ENCODE data around the gene SYNE3. TPM values are rescaled to one million over a fixed set of nuclear protein-coding genes. Genes with fewer than 3 reads are reported as not detected.

Gene SYNE3
- total and polyA plus RNA-seq, 3 donors from 2014 or later = 8.3 to 38.9 (median 37.6) TPM

DNA sequence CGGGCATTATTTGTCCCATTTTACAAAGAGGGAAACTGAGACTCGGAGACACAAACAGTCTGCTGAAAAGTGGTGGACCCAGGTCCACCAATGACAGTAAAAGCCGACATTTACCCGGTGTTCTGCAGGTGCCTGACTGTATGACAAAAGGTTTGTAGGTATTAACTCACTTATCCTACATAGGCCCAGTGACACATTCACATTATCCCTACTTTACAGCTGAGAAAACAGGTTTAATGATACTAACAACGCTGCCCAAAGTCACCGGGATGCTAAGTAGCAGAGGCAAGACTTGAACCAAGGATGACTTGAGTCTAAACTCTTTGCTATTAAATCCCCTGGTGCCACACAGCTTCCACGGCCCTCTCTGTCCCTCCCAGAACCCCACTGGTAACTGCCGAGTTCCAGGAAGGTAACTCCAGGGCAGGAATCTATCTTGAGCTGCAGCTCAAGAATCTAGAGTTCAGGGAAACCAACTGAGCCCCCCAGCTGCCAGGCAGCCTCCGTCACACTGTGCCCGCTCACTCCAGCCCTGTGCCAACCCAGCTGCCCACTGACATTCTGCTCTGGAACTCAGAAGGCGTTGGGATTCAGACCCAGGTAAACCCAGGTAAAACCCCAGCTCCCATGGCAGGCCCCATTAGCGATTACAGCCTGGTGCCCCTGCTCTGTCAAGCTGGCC lies 33.7 kb downstream of the SYNE3 start:
- Histone ChIP-seq H3K27me3 (no peaks in the 10 kb centered on the region), H3K4me1 (peaks cover 19% of the 10 kb centered on the region), H3K36me3 (ENCODE audit: low read depth, missing control alignments) (no peaks in the 10 kb centered on the region), H3K9me3 (no peaks in the 10 kb centered on the region), H3K4me3 (no peak overlapping the region), H3K27ac (peak overlapping the region in 1 of 2 donors; percentile 71)
- no peak for TF ChIP-seq POLR2A (IDR thresholded peaks at IDR 0.05)
- TF ChIP-seq, protein P1, sequence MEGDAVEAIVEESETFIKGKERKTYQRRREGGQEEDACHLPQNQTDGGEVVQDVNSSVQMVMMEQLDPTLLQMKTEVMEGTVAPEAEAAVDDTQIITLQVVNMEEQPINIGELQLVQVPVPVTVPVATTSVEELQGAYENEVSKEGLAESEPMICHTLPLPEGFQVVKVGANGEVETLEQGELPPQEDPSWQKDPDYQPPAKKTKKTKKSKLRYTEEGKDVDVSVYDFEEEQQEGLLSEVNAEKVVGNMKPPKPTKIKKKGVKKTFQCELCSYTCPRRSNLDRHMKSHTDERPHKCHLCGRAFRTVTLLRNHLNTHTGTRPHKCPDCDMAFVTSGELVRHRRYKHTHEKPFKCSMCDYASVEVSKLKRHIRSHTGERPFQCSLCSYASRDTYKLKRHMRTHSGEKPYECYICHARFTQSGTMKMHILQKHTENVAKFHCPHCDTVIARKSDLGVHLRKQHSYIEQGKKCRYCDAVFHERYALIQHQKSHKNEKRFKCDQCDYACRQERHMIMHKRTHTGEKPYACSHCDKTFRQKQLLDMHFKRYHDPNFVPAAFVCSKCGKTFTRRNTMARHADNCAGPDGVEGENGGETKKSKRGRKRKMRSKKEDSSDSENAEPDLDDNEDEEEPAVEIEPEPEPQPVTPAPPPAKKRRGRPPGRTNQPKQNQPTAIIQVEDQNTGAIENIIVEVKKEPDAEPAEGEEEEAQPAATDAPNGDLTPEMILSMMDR (IDR thresholded peaks at IDR 0.05) = no peak
- intact Hi-C loops (cut with DNase I; ENCODE audit: low total_unique reads) = no loop called here
- no peak for DNase-seq
- 79 to 87% methylated on average over 9 to 12 of the region's 12 CpGs for WGBS, 2 donors

DNA sequence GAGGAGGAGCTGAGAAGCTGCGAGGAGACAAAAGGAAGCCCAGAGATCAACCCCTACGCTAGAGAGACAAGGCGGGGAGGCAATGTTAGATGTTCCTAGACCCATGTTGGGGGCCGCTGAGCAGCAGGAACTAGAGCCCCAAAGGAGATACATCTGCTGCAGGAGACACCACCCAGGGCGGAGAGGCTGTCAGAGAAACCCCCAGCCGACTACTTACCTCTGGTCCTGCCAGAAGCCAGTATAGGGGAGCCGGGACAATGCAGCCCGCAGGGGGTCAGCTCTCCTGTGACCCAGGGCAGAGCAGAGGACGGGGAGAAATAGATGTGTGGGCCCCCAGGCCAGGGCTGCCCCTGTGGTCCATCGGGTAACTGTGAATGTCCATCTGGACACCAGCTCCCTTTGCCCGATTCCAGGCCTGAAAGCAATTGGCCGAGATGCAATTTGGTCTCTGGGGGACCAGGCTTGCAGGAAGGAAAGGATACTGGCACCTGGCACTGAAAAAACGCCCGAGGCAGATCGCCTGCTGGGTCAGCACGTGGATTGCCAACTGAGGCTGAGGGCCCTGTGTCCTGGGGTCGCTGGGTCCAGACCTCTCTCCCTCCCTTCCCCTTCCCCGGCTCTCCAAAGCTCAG lies 34.9 kb downstream of the SYNE3 start:
- Histone ChIP-seq H3K36me3 (ENCODE audit: low read depth, missing control alignments) (no peaks in the 10 kb centered on the region), H3K4me1 (peaks cover 25% of the 10 kb centered on the region), H3K9me3 (no peaks in the 10 kb centered on the region), H3K27me3 (no peaks in the 10 kb centered on the region), H3K4me3 (no peak overlapping the region), H3K27ac (no peak overlapping the region)
- DNase-seq = no peak
- TF ChIP-seq, protein P1 (IDR thresholded peaks at IDR 0.05) = no peak
- no peak for TF ChIP-seq POLR2A (IDR thresholded peaks at IDR 0.05)
- intact Hi-C loops (cut with DNase I; ENCODE audit: low total_unique reads) = no loop called here
- 87 to 92% methylated on average over 17 to 18 of the region's 18 CpGs for WGBS, 2 donors

DNA sequence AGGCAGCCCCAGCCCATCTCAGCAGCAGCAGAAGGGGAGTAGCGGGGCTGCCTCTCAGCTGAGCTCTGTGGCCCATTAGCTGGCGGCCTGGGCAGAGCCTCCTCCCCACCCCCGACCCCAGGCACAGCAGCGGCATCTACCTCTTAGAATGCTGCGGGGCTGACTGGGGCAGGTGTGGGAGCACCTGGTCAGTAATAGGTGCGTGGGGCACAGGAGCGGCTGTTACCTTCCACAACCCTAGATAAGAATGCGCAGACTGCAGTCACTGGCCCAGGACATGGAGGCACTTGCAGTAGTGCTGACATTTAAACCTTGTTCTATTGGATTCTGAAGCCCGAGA lies 35.6 kb downstream of the SYNE3 start:
- 86 to 90% methylated on average over 2 to 9 of the region's 9 CpGs for WGBS, 2 donors
- no peak overlapping the region for H3K4me3 ChIP-seq
- DNase-seq = no peak
- TF ChIP-seq POLR2A (IDR thresholded peaks at IDR 0.05) = no peak
- TF ChIP-seq, protein P1 (IDR thresholded peaks at IDR 0.05) = no peak
- peaks cover 25% of the 10 kb centered on the region for H3K4me1 ChIP-seq
- H3K9me3 ChIP-seq = no peaks in the 10 kb centered on the region
- no peaks in the 10 kb centered on the region for H3K36me3 ChIP-seq (ENCODE audit: low read depth, missing control alignments)
- no peaks in the 10 kb centered on the region for H3K27me3 ChIP-seq
- intact Hi-C loops (cut with DNase I; ENCODE audit: low total_unique reads) = no loop called here
- H3K27ac ChIP-seq = peak overlapping the region in 1 of 2 donors; percentile 16

DNA sequence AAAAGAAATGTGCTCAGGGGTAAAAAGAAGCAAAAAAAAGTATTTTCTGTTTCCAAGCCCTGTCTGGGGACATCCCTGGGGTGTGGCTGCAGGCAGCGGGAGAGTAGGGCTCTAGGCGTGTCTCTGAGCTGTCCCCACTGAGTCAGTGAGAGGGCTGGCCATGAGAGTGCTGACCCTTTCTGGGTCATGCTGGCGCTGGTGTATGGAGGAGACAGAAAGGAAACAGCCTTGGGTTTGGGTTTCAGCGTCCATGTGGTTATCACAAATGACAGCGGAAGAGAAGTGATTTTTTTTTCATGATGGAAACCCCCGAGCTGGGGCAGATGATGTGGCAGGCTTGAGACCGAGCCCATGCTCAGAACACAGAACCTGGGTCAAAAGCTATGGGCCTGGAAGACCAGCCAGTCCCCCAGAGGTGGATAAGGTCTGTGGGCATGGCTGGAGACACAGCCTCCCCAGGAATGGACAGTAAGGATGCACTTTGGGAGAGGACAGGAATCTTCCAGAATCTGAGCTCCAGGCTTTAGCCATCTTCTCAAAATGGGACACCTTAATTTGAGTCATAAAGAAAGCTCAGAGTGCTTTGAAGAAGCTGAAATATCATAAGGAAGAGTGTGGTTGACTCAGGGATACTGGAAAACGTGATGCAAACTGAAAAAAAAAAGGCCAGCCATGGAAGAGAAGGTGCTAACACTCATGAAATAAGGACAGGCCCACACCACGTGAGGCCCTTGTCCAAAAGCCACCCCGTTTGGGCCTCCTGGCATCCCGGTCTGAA lies 36.2 kb downstream of the SYNE3 start:
- no peaks in the 10 kb centered on the region for H3K27me3 ChIP-seq
- TF ChIP-seq, protein P1 (IDR thresholded peaks at IDR 0.05) = no peak
- H3K36me3 ChIP-seq (ENCODE audit: low read depth, missing control alignments) = no peaks in the 10 kb centered on the region
- no peaks in the 10 kb centered on the region for H3K9me3 ChIP-seq
- 73 to 79% methylated on average over 11 of the region's 11 CpGs for WGBS, 2 donors
- intact Hi-C loops (cut with DNase I; ENCODE audit: low total_unique reads) = no loop called here
- peak; percentile 63 for DNase-seq
- peaks cover 25% of the 10 kb centered on the region for H3K4me1 ChIP-seq
- peak overlapping the region in 1 of 2 donors; percentile 16 for H3K27ac ChIP-seq
- H3K4me3 ChIP-seq = no peak overlapping the region
